Measurements from ENCODE around the gene VTA1. TPM values are rescaled to one million over a fixed set of nuclear protein-coding genes. Genes with fewer than 3 reads are reported as not detected.

The VTA1 gene
- polyA plus RNA-seq, 1 of the 3 experiments (the other 2 are of a cell fraction): 60.1 TPM

GRCh38 chr6:142162780-142163179 lies 15.7 kb downstream of the VTA1 start:
- H3K9me3 ChIP-seq: no peaks in the 10 kb centered on the region
- H3K79me2 ChIP-seq (ENCODE audit: insufficient read depth): peaks cover 98% of the 10 kb centered on the region
- H3F3A ChIP-seq (replicated peaks; ENCODE audit: insufficient read depth): peaks cover 12% of the 10 kb centered on the region
- DNase-seq: no peak
- H3K4me2 ChIP-seq: no peak overlapping the region
- no peak for TF ChIP-seq YY1 (IDR thresholded peaks at IDR 0.05; ENCODE audit: low read depth)
- no peak for TF ChIP-seq CTCF (IDR thresholded peaks at IDR 0.05)
- no peak for TF ChIP-seq RFX5 (IDR thresholded peaks at IDR 0.05; ENCODE audit: low read length)
- no peak for TF ChIP-seq TAF1 (IDR thresholded peaks at IDR 0.05; ENCODE audit: borderline replicate concordance, low read depth, low read length)
- TF ChIP-seq MXI1 (IDR thresholded peaks at IDR 0.05; ENCODE audit: low read depth, low read length): no peak
- TF ChIP-seq POLR2AphosphoS5 (IDR thresholded peaks at IDR 0.05; ENCODE audit: low read depth, low read length): no peak
- no peak for TF ChIP-seq SIN3A (IDR thresholded peaks at IDR 0.05; ENCODE audit: borderline replicate concordance, low read depth, low read length)
- no peak for TF ChIP-seq RCOR1 (IDR thresholded peaks at IDR 0.05; ENCODE audit: low read length)
- TF ChIP-seq, protein P1, sequence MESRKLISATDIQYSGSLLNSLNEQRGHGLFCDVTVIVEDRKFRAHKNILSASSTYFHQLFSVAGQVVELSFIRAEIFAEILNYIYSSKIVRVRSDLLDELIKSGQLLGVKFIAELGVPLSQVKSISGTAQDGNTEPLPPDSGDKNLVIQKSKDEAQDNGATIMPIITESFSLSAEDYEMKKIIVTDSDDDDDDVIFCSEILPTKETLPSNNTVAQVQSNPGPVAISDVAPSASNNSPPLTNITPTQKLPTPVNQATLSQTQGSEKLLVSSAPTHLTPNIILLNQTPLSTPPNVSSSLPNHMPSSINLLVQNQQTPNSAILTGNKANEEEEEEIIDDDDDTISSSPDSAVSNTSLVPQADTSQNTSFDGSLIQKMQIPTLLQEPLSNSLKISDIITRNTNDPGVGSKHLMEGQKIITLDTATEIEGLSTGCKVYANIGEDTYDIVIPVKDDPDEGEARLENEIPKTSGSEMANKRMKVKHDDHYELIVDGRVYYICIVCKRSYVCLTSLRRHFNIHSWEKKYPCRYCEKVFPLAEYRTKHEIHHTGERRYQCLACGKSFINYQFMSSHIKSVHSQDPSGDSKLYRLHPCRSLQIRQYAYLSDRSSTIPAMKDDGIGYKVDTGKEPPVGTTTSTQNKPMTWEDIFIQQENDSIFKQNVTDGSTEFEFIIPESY (IDR thresholded peaks at IDR 0.05; ENCODE audit: borderline replicate concordance, low read depth): no peak
- TF ChIP-seq JUND (IDR thresholded peaks at IDR 0.05): no peak
- no peak for TF ChIP-seq NFIC (IDR thresholded peaks at IDR 0.05; ENCODE audit: borderline replicate concordance)
- no peak for TF ChIP-seq FOSL2 (IDR thresholded peaks at IDR 0.05; ENCODE audit: borderline replicate concordance, low read depth)
- no peak for TF ChIP-seq CHD2 (IDR thresholded peaks at IDR 0.05; ENCODE audit: low read length, partially characterized antibody)
- TF ChIP-seq, protein P2, sequence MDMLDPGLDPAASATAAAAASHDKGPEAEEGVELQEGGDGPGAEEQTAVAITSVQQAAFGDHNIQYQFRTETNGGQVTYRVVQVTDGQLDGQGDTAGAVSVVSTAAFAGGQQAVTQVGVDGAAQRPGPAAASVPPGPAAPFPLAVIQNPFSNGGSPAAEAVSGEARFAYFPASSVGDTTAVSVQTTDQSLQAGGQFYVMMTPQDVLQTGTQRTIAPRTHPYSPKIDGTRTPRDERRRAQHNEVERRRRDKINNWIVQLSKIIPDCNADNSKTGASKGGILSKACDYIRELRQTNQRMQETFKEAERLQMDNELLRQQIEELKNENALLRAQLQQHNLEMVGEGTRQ (IDR thresholded peaks at IDR 0.05; ENCODE audit: borderline replicate concordance, low read depth, low read length): no peak
- H4K20me1 ChIP-seq (ENCODE audit: insufficient read depth): 0 out of 2 replicates have a peak, but pooled peaks cover 20% of the 10 kb centered on the region
- no peaks in the 10 kb centered on the region for H3K27me3 ChIP-seq (ENCODE audit: insufficient read depth)
- H3K36me3 ChIP-seq (replicated peaks in 1 of 2; ENCODE audit: control insufficient read depth in 1 of 2, insufficient read depth in 2 of 2, low read length in 1 of 2): peaks cover 17 to 28% of the 10 kb centered on the region in 2 experiments
- H3K4me1 ChIP-seq (ENCODE audit: control insufficient read depth in 1 of 2, insufficient read depth in 2 of 2, low read depth in 1 of 2, low read length in 1 of 2): no peaks in the 10 kb centered on the region; a peak in 2 of 4 replicates
- WGBS (ENCODE audit: low lambda C conversion rate): 100% methylated on average over 1 of the region's 1 CpG
- no peaks in the 10 kb centered on the region for H3K9me2 ChIP-seq
- H3K27ac ChIP-seq (ENCODE audit: low read depth in 2 of 2, low read length in 1 of 2): no peak overlapping the region
- POLR2A ChIA-PET: no interaction called here
- CTCF ChIA-PET: no interaction called here
- H2AFZ ChIP-seq (ENCODE audit: low read depth): no peak overlapping the region
- no peak overlapping the region for H3K9ac ChIP-seq
- H3K4me3 ChIP-seq (ENCODE audit: low read depth in 2 of 2, low read length in 1 of 2): no peak overlapping the region
